GM18870 (cell line): Measurements from ENCODE around the gene FAAP20.

Experiments
- ATAC-seq: cut with Tn5 transposase; IDR thresholded peaks from one replicate; pipeline ENCODE4 v1.9.1; 2021; ENCODE audit warnings: moderate library complexity; ENCODE audit not compliant: unreplicated experiment

FAAP20 gene

DNA sequence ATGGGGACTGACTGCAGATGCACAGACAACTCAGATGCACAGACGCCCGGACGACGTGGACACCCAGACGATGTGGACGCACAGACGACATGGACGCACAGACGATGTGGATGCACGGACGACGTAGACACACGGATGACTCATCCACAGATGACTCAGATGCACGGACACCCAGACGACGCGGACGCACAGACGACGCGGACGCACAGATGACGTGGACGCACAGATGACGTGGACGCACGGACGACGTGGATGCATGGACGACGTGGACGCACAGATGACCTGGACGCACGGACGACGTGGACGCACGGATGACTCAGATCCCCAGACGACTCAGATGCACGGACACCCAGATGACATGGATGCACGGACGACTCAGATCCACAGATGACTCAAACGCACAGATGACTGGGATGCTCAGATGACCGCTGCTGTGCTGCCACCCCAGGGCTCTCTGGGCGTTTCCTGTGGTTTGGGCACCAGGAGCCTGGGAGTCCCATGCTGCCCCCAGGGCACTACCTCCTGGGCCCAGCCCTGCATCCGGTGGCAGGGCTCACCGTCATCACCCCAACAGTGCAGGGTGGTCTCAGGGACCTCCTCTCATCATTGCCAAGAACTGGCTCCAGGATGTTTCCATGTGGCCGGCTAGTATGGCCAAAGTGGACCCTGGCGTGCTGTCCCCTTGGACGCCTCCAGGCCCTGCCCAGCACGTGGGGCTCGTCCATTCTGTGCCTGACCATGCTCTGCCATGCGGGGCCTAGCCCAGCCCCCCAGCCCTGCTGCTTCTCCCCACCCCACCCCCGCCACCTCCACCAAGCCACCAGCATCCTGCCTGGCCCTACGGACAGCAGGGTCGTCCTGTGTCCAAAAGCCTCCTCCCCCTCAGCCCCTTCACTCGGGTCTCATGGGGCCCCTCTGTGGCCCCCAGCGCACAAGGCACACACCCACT, 14.0 kb downstream of the FAAP20 start:
- no peak for ATAC-seq

DNA sequence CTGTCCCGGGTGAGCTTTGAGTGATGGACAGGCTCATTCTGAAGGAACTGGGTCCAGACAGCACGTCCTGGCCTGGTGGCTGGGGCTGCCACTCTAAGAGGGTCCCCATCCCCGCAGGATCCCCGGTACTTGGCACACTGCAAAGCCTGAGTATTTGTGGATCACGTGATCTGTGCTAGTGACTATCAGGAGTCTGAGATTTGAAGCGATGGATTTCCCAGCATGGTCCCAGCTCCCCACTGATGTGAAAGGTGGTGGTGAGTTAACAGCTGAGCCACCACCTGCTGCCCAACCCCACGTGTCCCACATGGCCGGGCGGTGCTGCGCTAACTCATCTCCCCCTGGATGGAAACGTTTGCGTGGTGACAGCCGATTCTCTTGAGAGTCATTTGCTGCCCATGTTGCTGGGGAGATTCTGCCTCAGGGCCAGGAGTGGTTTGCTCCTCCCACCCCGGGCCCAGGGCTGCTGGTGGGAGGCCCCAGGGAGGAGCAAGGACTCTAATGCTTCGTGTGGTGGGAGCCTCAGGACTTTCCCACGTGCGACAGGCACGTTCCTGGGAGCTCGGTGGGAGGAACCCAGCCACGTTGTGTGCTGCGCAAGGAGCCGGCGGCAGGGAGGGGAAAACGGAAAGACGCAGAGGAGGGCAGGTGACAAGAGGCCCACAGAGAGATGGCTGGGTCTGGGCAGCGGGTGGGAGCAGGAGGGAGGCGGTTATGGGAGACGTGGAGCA, 15.1 kb downstream of the FAAP20 start:
- ATAC-seq = no peak

DNA sequence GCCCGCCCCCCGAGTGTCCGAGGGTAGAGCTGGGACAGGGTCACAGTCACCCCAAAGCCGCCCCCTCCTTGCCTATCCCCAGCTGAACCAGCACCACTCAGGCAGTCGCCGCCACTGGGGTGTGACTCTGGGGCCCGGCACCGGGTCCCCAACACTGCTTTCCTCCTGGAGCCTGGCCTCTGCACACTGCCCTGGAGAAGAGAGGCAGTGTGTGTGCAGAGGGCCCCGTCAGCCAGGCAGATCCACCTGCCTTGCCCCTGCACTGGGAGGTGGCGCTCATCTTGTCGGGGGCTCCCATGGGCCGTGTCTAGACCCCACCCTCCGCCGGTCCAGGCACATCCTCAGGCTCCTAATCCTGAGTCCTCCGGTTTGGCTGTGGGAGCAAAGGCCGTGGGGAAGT, 15.7 kb downstream of the FAAP20 start:
- ATAC-seq = no peak

DNA sequence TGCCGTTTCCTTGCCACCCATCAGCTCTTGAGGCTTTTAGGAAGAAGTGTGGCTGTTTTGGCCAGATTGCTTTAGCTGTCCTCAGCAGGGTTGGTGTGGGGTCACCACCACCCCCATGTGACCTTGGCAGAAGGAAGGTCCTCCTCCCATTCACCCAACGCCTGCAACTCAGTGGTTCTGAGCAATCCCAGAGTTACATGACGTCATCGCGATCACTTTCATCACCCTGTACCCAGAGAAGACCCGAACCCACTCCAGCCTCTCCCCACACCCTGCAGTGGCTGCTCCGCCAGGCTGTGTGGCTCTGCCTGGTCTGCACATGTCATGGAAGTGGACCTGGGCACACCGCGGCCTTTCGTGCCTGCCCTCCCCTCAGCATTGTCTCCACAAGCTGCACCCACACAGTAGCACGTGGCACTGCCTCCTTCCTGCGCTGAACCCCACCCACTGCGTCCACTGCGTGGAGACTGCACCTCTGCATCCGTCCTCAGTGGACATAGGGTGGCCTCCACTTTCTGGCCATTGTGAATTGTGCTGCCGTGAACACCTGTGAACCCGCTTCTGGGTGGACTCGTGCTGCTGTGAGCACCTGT, 16.5 kb downstream of the FAAP20 start:
- ATAC-seq = no peak

DNA sequence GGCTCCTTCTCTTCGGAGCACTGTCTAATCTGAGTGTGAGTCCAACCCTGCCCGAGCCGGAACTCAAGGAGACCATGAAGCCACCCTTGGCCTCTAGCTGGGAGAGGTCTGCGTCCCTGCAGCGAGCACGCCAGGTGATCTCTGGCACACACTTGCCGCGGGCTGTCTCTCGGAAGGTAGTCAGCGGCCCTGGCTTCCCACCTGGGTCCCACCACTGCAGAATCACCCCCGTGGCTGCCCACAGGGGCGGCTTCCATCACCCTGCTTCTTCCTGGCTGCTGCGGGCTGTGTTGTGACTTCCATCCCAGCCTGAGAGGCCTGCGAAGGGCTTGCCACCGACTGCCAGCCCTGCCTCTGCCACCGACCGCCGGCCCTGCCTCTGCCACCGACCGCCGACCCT, 17.0 kb downstream of the FAAP20 start:
- ATAC-seq = no peak

DNA sequence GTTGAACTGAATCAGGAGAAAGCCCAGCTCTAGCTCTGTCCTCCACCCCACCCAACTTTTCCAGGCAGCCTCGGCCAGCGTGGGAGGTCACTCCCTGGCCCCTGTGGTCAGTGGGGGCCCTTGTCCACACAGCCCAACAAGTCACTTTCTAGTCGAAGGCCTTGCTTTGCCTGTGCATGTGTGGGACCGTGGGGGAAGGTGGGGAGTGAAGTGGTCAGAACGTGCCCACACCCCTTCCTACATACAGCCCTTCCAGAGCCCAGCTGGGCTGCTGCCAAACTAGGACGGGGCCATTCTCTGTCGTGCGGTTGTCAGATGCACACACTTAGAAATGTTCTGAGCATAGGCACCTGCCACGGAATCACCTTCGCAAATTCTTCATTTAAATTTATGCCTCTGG, 18.0 kb downstream of the FAAP20 start:
- no peak for ATAC-seq

DNA sequence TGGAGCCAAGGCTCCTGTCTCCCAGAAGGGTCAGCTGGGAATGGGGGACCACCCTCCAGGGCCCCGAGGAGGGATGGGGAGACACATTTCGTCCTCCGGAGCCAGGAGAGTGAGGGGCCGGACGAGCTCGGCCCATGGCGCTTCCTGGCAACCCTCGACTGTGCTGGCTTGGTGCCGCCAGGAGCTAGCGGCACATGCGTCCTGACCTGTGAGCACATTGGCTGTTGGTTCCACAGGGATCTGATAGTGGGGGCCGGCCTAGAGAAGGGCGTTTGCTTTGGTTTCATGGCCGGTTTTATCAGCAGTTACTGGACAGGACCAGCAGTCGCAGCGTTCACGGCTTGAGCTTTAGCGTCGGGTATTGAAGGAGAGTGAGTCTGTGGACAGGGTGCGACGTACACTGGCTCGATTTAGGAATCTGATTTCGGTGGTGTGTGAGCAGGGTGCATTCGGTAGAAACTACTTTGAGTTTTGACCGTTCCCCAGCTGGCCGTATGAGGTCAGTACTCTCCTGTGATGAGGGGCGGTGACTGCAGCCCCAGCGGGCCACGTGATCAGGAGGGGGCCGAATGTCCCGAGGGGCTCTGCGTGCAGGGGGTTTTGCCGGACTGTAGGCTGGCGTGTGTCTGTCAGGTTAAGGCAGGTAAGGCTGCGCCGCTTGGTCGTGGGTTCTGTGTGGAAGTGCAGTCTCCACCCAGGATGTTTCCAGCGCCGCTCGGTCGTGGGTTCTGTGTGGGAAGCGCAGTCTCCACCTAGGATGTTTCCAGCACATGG, 18.7 kb downstream of the FAAP20 start:
- ATAC-seq = no peak

DNA sequence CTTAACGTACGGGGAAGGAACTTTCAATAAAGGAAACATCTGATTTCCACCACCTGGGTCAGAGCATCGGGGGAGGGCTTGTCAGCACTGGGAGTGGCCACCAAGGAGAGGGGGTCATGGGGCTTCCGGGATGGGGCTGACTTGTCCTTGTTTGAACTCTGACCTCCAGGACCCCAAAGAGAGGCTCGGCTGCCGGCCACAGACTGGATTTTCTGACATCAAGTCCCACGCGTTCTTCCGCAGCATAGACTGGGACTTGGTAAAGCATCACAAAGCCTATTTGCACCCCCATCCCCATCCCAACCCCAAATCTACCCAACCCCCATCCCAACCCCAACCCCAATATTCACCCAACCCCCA, 19.5 kb downstream of the FAAP20 start:
- ATAC-seq = no peak

DNA sequence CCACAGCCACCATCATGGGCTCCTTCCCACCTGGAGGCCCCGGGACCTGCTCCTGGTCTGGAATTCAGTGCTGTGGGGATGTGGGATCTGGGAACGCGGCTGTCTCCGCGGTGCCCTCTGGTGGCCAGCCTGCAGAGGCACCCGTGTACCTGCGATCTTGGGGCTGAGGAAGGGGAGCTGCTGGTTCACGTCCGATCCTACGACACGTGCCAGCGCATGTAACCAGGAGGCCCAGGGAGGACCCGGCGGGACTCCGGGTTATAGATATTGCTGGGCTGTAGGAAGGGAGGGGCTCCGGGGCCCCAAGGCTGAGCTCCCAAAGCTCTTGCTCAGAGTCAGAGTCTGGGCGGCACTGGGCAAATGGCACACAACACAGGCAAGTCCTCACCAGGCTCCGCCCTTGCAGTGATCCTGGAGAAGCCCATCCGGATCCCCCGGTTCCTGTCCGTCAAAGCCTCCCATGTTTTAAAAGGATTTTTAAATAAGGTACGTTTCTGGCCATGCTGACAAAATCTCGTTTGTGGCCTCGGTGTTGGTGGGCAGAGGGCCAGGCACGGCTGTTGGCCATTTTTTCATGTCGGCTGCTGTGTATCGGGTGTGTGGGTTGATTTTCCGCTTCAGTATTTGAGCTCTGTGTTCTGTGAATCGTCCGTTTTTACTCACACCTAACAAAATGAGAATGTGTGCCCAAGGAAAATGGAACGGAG, 20.1 kb downstream of the FAAP20 start:
- no peak for ATAC-seq

DNA sequence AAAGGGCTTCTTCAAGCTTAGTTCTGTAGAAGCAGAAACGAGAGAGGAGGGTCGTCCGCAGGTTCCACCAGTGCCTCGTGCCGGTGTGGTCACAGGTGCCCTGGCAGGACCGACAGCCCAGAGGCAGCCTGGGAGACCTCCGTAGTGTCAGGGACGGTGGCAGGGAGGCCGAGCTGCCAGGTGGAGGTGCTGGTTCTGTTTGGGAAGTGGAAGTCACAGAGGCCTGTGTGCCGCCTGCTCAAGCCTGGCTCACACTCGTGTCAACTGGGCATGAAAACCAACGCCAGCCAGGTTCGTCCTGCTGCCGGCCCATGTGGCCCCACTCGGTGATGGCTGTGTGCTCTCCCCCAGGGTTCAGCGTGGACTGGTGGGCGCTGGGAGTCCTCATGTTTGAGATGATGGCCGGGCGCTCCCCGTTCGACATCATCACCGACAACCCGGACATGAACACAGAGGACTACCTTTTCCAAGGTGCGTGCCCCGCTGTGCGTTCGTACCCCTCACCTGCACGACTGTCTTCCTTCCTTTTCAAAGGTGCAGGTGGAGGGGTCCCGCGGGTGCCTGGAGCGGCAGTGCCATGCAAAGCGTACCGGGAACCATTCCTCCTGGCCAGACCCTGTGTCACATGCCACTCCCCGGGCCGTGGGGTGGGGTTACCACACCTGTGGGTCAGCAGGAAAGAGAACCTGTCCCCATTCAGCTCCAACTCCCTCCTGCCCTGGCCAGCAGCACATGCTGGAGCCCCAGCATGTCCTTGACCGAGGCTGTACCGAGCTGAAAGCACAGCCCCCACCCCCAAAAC, 20.8 kb downstream of the FAAP20 start:
- ATAC-seq = no peak

DNA sequence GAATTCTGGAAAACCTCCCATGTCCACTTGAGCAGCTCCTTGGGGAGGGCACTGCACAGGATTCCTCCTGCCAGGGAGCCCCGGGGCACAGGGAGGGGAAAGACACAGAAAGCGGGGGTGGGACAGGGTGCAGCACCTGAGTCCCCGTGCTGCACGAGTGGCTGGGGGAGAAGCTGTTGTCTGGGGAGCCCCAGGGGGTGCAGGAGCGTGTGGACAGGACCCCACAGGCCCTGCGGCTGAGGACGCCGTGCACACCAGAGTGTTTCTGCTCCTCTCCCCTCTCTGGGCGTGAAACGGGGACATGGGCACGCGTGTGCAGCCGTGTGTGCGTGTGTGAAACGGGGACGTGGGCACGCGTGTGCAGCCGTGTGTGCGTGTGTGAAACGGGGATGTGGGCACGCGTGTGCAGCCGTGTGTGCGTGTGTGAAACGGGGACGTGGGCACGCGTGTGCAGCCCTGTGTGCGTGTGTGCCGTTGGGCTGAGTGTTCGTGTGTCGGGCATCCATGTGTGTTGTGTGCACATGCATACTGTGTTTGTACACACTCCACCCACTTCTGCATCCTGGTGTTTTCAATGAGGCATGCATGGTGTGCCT, 21.9 kb downstream of the FAAP20 start:
- ATAC-seq = no peak

DNA sequence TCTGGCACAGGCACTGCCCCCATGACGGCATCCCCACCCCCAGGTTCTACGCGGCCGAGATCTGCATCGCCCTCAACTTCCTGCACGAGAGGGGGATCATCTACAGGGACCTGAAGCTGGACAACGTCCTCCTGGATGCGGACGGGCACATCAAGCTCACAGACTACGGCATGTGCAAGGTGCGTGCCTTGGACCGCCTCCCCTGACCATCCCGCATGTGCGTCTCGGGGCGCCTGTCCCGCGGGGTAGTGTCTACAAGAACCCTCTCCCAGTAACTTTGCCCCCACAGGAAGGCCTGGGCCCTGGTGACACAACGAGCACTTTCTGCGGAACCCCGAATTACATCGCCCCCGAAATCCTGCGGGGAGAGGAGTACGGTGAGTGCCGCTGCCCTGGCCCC, 22.6 kb downstream of the FAAP20 start:
- no peak for ATAC-seq

DNA sequence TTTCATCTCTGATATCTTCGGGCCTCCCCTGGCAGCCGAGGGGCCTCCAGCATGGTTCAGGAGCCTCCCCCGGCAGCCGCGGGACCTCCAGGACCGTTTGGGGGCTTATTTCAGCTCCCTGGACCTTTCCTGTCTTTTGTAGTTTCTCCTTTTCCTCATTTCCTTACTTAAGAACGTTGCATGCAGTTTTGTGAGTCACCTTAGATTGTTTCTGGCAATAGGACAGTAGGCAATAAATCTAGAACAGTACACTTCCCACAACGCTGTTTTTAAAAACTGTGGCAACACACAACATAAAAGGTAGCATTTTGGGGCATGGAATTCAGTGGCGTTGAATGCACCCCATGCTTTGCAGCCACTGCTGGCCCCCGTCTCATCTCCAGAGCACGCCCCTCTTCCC, 24.4 kb downstream of the FAAP20 start:
- no peak for ATAC-seq

DNA sequence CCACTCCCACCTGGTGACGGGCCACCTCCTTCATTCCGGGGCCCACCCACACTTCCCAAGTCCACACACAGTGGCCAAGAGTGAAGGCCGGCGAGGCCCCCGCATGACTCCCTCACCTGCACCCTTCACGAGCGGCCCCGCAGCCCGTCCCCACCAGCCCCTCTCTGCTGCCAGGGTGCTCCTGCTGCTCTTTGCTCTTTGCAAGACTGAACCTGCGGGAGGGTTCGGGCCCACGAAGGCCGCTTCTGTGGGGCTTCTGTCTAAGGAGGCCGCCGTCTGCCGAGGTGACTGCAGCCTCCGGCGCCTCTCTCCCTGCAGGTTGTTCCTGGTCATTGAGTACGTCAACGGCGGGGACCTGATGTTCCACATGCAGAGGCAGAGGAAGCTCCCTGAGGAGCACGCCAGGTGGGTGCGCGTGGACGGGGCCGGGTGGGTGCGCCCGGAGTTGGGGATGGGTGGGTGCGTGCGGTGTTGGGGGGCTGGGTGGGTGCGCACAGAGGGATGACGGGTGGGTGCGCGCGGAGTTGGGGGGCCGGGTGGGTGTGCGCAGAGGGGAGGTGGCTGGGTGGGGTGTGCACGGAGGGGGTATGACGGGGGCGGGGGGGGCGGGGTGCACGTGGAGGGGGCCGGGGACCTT, 25.3 kb downstream of the FAAP20 start:
- no peak for ATAC-seq

DNA sequence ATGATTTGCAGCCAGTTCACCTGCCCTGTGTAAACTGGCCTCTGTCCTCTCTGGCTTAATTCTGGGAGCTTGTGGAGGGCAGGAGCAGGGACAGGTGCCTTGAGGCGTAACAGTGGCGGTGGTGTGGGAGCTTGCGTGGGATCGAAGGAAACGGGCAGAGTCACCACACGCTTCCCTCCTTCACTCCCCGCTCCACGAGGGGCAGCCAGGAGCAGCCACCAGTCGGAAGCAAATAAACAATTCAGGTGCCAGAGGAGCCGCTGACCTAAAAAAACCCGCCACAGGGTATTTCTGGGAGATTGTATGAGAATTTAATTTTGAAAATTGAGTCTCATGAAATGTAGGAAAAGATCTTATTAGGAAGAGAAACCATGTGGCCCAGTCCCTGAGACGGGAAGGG, 26.0 kb downstream of the FAAP20 start:
- no peak for ATAC-seq

DNA sequence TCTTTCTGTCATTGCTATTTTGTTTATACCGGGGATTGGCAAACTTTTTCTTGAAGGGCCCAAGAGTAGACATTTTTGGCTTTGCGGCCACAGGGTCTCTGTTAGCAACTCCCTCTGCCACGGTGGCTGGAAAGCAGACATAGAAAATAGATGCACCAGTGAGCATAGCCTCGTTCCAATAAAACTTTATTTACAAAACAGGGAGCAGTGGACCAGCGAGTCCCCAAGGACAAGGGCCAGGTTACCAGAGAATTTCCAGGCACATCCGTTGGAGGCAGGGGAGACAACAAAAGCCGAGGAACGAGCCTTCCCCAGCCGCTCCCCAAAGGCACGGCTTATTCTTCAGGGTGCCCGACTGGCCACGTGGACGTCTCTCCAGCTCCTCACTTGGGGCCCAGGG, 26.5 kb downstream of the FAAP20 start:
- no peak for ATAC-seq

DNA sequence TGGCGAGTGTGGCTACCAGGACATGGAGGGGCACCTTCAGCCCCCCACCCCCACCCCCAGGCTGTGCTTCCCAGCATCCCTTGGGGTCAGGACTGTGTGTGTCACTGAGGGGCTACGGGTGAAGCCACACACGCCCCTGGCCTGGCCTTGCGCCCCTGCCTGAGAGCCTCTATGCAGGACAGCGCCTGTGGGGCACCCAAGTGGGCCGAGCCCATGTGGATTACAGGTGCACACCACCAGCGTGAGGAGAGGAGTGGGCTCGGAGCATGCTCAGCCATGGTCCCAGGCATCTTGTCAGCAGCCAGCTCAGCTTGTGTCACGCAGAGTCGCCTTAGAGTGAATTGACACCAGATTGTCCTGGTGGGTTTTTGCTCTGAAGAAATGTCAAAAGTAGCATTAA, 27.9 kb downstream of the FAAP20 start:
- no peak for ATAC-seq

DNA sequence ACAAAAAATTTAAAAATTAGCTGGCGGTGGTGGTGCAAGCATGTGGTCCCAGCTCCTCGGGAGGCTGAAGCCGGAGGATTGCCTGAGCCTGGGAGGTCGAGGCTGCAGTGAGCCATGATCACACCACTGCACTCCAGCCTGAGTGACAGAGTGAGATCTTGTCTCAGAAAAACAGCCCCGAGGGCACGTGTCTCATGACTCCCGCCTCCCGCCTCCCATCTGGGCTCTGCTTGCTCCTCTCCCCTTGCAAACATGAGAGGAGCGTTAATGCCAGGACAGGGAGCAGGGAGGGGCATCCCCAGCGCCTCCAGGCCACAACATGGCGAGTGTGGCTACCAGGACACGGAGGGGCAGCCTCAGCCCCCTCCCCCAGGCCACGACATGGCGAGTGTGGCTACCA, 28.3 kb downstream of the FAAP20 start:
- ATAC-seq = no peak

DNA sequence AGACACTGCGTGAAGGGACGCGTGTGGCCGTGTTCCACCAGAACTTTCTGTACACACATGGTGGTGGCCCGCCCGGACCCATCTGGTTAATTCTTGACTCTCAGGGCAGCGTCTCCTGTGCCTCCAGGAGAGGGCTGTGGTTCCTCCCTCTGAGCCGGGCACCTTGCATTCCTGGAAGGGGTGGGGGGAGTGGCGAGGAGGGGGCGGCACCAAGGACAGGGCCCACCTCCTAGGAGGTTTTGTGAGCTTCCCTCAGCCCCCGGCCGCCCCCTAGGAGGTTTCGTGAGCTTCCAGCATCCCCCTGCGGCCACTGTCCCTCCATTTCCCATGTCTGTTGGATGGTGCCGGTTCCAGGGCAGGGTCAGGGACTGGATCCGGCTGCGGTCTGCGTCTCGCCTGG, 28.9 kb downstream of the FAAP20 start:
- no peak for ATAC-seq
